Measurements from ENCODE around the gene TOX4. TPM values are rescaled to one million over a fixed set of nuclear protein-coding genes. Genes with fewer than 3 reads are reported as not detected.
"Not testable (repeated sequence)": the region's sequence is repeated elsewhere in the genome, so short reads cannot be mapped to it uniquely, and the experiment has no call there.

Gene TOX4
- 10 to 100 TPM; 52.9 to 67.5 (median 61.7) TPM for polyA plus RNA-seq (ENCODE audit: insufficient read length in 4 of 4)

DNA sequence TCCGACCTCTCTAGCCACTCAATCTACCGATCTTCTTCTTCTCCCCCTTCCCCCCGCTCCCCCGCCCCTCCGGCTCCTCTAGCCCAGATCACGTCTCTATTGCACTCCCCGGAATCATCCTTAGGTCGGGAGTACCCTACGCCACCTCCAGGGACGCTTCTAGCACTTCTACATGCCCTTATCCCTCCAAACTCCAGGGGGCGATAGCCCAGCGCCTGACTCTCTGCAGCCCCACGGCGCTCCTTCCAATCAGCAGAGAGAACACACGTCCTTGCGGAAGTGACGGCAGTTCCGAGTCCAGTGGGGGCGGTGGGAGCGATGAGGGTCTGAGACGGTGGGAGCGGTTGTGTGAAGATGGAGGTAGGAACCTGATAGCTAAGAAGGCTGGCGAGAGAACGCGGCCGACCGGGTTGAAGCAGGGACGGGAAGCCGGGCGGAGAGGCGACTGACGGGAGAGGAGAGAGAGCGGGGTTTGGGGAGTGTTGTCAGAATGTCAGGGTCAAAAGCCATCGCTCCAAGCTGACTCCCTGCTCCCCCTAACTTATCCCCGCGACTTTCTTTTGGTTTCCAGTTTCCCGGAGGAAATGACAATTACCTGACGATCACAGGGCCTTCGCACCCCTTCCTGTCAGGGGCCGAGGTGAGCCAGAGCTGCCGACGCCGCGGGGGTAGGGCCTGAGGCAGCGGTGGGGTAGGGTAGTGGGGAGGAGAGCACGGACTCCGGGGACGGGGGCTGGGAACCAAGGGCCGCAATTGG, at the start of gene TOX4, which contains the start of gene RAB2B:
TSS of gene TOX4 (plus strand) at position 271 of the 757 bp plus-strand sequence. CDS start at position 355, 84 bp downstream.
TSS of gene RAB2B (minus strand) at position 35 of the 757 bp plus-strand sequence. CDS start 87 bp downstream, outside the sequence.
- peak; percentile 93 to 99 (median 97) for DNase-seq (ENCODE audit: low read depth in 4 of 4, low spot score in 2 of 4)

DNA sequence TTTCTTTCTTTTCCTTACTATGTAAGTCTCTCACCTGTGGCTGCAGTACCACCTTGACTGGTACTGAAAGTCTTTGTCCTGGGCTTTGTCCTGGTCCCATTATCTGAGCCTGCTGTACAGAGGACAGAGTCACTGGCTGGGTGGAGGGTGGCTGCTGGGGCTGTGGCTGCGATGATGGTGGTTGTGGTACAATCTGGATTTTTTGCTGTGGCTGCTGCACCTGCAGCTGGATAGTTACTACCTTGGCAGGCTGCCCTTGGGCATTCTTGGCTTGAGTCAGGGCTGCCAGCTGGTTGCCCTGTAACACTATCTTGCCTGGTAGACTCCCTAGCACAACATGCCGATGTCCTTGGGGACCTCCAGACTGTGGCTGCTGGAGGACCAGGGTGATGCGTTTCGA, 48.1 kb upstream of the TOX4 start:
- no peak for DNase-seq (ENCODE audit: low read depth in 4 of 4, low spot score in 2 of 4)

DNA sequence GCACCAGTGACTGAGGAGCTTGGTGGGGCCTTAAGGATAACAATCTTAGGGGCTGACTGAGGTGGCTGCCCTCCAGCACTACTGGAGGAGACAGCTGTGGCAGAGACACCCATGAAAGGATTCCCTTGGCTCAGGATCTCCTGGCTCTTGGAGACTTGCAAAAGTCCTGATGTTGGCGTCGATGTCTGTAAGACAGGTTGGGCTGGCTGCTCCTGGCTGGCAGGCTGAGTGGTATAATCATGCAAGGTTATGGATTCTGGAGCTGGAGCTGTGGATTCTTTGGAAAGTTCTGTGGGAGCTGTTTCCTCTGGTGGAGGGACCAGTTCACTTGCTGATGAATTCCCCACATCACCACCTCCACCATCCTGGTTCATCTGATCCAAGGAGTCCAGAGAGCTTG, 45.9 kb upstream of the TOX4 start:
- no peak for DNase-seq (ENCODE audit: low read depth in 4 of 4, low spot score in 2 of 4)

DNA sequence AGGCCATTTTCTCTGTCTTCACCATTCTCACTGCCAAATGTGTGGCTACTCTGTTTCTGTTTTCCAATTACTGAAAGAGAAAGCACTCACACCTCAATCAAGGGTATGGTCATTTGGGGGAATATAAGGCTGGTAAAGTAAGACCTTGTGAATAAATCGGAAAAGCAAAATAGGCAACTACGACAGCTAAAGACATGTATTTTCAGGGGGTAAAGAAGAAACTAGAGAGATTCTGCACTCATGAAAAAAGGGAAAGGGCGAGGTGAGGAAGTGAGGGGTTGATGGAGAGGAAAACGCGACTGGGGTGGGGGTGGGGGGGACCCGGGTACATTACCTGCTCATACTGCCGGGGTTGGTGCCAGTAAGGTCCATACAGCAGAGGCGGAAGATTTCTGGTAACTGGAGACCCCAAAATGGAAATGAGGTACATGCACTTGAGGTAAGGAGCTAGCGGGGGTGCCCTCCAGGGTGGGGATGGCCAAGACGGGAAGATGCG, 40.4 kb upstream of the TOX4 start:
- DNase-seq (ENCODE audit: low read depth in 4 of 4, low spot score in 2 of 4) = peak in 1 of 4 donors; percentile 6

DNA sequence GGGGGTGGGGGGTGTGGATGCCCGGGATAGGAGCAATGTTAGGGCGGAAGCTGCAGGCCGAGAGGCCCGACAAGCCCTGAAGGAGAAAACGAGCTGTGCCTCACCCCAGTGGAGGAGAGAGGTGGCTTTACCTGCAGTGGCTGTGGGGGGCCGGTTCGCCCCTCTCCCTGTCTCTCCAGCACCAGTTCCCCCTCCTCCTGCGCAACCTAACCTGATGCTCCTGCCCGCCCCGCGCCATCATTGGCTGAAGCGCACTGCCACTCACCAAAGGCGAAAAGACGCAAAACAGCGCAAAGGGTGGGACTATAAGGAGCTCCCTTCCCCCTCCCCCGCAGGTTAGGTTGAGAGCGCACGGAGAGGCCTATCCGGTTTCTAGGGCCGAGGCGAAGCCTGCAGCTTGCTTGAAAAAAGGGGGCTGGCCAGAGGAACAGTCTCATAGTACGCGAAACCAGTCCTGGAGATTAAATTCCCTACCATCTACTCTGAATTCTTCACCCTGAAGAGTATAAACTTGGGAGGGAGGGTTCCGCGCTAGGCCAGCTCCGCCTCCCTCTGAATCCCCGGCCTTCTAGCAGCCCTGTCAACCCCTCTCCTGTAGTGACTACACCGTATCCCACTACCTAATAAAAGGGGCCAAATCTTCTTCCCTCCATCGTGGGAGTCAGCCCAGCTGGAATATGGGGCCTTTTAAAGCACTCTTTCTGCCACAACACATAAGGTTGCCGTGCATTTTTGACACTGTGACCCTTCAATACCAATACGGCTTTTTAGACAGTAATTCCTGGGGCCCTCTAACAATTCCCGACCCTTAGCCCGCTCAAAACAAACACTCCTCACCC, 39.7 kb upstream of the TOX4 start:
- DNase-seq (ENCODE audit: low read depth in 4 of 4, low spot score in 2 of 4) = peak; percentile 98 to 100 (median 100)

DNA sequence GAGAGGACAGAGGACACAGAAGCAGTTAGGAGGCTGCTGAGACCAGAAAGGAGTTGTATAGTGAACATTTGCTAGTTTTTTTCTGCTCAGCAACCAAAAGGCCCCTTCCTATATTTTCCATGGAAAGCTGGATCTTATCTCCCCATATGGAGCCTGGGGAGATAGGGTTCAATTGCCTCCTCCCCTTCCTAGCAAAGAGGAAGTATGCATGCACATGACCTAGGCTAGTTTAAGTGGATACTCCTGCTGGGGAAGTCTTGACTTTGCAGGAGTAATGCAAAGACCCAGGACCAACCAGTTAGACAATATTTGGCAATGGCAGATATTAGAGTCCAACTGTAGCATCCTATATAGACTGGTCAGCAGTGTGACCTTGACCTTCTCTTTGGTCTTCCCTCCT, 36.1 kb upstream of the TOX4 start:
- no peak for DNase-seq (ENCODE audit: low read depth in 4 of 4, low spot score in 2 of 4)

DNA sequence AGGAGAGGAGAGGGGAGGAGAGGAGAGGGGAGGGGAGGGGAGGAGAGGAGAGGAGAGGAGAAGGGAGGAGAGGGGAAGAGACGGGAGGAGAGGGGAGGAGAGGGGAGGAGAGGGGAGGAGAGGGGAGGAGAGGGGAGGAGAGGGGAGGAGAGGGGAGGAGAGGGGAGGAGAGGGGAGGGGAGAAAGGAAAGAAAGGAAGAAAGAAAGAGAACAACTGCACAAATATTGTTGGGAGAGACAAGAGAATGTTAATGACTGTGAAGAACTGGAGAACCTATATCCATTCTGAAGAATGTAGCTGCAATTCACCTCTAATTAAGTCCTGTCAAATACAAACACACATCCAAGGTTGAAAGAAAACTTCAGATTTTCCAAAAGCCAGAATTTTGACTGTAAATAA, 34.3 kb upstream of the TOX4 start:
- not testable (repeated sequence) for DNase-seq (ENCODE audit: low read depth in 4 of 4, low spot score in 2 of 4)

DNA sequence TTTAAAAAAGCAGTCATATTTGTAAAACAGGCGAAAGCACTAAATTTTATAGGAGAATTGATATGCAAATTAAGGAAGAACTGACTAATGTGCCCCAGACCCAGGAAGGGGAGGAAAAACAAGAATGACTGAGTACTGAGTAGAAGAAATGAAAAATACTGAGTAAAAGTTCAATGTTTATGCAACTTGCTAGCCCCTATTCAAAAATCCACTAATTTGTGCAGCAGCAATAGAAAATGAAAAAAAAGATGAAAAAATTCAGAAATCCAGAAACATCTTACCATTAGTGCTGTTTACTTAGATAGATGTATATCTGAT, 27.1 kb upstream of the TOX4 start:
- DNase-seq (ENCODE audit: low read depth in 4 of 4, low spot score in 2 of 4) = no peak

DNA sequence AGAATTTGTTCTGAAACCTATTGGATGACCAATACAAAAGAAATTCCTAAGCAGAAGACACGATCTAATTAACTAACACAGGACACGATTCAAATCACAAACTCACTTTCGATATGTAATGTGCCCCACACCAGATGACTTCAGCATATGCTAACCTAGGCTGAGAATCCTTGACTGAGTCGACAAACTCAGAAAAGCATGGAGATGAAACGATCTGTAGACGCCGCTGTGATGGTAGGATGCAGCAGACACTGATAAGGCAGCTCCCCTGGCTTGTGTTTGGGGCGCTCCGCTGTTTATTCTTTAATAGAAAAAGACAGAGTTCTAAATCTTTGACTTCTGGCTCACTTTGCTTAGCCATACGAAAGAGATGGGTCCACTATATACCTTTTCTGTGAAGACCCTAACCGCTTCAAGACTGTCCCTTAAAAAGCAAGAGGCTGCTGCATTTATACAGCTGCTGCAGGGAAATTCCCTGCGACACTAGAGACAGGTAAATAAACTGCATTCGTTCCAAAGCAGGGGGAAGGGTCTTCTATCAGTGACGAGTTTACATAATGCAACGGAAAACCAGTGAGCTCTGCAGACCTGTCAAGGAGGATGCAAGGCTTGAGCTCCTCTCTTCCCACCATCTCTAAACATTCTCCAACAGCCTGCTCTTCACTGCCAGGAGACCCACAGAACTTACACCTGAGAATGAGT, 22.0 kb upstream of the TOX4 start:
- no peak for DNase-seq (ENCODE audit: low read depth in 4 of 4, low spot score in 2 of 4)

DNA sequence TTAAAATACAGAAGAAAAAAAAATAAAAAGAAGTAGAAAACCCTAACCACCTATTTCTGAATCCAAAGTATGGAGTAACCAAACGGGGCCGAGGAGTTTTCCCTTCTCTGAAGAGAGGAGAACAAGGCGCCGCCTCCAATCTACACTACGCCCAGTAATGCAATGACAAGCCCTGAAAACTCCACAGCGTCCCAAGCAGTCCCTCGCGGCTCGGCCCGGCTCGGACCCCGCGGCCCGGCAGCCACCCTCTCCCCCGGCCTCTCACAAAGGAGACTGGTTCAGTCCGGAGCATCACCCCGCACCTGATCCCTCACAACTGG, 21.4 kb upstream of the TOX4 start:
- peak in 1 of 4 donors; percentile 39 for DNase-seq (ENCODE audit: low read depth in 4 of 4, low spot score in 2 of 4)

DNA sequence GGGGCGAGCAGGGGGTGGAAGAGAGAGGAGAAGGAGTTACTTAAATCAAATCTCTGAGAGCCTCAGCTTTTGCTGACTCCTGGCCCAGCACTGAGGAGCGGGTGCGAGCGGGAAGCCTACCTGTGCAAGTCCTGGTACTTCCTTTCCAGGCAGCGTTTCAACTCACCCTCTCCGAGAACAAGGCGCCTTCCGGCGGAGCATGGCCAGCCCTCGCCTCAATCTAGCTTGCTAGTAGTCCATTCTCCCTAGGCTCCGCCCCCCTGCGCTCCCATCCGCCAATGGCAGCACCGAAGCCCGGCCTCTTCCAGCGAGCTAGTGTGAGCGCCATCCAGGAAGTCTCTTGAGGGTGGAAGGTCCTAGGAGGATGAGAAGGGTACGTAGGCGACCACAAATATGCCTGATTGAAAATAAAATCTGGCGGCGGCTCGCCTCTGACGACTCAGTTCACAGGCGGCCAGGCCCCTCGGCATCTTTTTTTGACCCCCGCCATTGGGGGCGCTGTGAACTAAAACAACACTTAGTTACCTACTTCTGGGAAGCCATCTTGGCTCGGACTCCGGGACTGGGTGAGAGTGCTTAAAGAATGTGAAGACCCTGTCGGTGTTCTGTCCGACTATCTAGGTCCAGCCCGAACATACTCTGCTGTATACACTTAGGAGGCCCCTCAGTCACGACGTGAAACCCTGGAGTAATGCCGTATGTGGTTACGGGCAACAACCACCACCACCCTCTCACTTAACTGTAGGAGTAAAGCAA, 20.9 kb upstream of the TOX4 start, which contains the start of gene CHD8:
TSS of gene CHD8 (minus strand) at position 212 of the 756 bp plus-strand sequence. CDS start 24,480 bp downstream, outside the sequence.
- DNase-seq (ENCODE audit: low read depth in 4 of 4, low spot score in 2 of 4) = peak; percentile 97 to 99 (median 98)

DNA sequence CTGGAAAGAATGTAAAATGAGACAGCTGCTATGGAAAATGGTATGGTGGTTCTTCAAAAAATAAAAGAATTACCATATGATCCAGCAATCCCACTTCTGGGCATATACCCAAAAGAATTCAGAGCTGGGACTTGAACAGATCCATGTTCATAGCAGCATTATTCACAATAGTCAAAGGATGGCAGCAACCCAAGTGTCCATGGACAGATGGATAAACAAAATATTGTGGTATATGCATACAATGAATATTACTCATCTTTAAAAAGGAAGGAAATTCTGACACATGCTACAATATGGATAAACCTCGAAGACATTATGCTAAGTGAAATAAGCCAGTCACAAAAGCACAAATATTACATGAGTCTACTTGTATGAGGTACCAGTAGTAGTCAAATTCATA, 9.4 kb upstream of the TOX4 start:
- no peak for DNase-seq (ENCODE audit: low read depth in 4 of 4, low spot score in 2 of 4)

DNA sequence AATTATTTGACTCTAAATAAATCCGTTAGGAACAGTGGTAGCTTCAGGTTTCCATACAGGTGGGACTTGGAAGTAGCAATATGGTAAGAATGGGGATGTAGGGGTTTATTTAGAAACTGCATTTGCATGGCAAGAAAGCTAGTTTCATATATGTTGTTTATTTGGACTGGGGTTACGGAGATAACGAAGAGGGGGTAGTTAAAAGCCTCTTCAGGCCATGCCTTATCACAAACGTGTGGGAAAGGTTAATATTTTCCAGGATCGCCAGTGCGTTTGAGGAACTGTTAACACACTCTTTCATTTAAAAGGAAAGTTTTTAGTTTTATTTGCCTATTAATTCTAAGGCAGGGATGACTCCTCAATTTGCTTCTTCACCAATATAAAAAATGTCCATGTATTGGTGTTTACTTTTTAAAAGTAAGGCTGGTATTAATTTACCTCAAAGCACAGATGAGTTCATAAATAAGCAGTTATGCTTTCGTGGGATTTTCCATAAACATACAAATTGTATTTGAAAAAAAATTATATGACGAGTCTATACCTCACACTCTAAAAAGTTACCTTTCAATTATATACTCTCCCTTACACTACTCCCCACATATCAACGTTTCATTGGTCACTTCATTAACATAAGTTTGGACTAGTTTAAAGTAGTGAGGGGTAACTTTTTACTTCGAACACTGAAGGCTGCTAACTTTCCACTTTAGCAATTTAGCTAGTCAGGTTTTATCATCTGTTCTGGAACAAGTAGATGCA, 1.1 kb upstream of the TOX4 start:
- peak in 1 of 4 donors; percentile 26 for DNase-seq (ENCODE audit: low read depth in 4 of 4, low spot score in 2 of 4)

DNA sequence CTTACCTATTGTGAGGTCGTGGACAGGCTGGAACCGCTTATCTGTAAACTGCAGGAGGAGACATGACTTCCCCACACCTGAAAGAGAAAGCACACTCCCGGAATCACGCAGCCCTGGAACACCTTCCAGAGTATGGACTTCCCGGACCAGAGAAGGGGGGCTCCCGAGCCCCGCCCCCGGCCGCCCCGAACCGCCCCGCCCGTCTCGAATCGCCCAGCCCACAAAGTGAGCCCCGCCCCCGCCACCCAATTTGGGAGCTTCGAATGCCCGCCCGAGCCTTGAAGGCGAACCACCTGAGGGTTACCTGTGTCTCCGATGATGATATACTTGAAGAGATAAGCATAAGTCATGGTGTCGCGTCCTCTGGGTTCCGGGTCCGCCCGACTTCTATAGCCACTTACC, 471 bp upstream of the TOX4 start:
- peak in 1 of 4 donors; percentile 69 for DNase-seq (ENCODE audit: low read depth in 4 of 4, low spot score in 2 of 4)

DNA sequence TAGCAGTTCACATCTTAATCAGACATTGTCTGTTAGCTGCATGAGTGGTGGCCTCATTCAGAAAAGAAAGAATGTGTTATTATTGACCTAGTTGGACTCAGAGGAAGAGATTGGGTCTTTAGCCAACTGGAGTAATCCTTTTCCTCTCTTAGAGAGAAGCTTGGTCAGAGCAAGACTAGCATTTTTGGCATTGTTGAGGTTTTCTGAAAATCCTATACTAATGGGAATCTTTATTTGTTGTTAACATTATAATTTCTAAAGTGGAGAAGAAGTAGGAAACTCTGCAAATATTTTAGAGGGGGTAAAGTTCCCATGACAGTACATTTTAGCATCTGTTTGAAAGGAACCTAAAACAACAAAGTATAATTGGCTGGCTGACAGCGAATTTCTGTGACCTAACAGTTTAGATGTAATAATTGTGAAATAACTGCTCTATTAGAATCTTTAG, 9.7 kb downstream of the TOX4 start:
- no peak for DNase-seq (ENCODE audit: low read depth in 4 of 4, low spot score in 2 of 4)

DNA sequence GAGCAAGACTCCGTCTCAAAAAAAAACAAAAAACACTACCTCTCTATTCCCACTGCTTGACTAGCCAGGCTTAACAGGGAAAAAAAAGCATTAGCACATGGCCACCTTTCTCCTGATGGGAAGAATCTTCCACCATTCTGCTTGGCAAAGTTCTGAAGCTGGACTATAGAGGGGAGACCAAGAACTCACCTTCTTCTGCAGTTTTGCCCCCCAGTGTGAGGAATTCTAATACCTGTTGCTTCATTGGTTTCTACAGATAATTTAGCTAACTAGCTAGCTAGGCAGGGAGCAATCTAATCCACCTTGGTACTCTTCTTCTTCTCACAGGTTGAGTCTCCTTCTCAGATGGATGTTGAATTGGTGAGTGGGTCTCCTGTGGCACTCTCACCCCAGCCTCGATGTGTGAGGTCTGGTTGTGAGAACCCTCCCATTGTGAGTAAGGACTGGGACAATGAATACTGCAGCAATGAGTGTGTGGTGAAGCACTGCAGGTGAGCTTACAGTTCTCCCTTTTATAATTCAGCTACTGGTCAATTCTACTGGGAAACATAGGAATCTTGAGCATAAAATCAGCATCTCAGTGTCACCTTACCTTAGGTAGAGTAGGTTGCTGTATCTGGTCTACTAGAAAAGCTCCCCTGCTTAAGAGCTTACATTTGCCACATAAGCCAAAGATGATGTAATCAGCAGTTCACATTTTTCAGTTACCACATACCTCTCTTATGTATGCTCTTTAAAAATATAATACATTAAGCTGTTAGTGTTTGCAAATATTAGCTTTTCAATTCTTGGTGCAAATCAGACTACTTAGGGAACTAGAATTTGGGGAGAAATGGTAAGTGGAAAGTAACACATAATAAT, 18.1 kb downstream of the TOX4 start:
- no peak for DNase-seq (ENCODE audit: low read depth in 4 of 4, low spot score in 2 of 4)

DNA sequence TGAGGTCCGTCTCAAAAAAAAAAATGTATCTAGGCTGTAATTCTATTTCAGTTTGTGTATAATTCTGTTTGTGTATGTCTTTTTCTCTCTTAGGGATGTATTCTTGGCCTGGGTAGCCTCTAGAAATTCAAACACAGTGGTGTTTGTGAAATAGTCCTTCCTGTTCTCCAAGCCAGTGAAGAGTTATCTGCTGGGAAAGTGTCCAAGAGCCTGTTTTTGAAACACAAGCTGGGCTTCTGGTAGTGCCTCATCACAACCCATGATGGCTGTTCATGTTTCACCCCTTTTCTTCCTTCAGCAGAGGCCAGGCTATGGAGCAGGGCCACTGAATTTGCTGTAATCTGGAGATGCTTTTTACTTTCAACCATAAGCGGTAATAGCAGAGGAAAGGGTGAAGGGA, 19.5 kb downstream of the TOX4 start:
- no peak for DNase-seq (ENCODE audit: low read depth in 4 of 4, low spot score in 2 of 4)

Data from left renal cortex interstitium (tissue), 4 donors.